ENCODE data around the gene ESR2. TPM values are rescaled to one million over a fixed set of nuclear protein-coding genes. Genes with fewer than 3 reads are reported as not detected.

ESR2 gene
- total RNA-seq, 1 experiment from 2014 or later = 0.15 TPM

GRCh38 chr14:64266239-64266638 lies 27.9 kb downstream of the ESR2 start:
- no peak overlapping the region for H4K8ac ChIP-seq (replicated peaks; ENCODE audit: insufficient read length, low read depth, low read length)
- no peaks in the 10 kb centered on the region for H4K20me1 ChIP-seq (ENCODE audit: control insufficient read depth, insufficient read depth, insufficient read length)
- H2BK12ac ChIP-seq (ENCODE audit: insufficient read length, low read depth, low read length) = no peak overlapping the region
- no peaks in the 10 kb centered on the region for H3K27me3 Mint-ChIP-seq (ENCODE audit: low read depth)
- no peak overlapping the region for H3K23ac ChIP-seq (ENCODE audit: insufficient read length, low read depth, low read length)
- no peaks in the 10 kb centered on the region for H3K27me3 ChIP-seq (ENCODE audit: insufficient read depth, low read length)
- no peak overlapping the region for H2BK120ac ChIP-seq (ENCODE audit: low read depth, low read length, poor library complexity, severe bottlenecking)
- H3K27ac ChIP-seq (ENCODE audit: insufficient read length, low read depth, low read length) = no peak overlapping the region
- H2BK5ac ChIP-seq (ENCODE audit: insufficient read length, low read length) = no peak overlapping the region
- H2BK15ac ChIP-seq (ENCODE audit: low read depth, low read length) = no peak overlapping the region
- WGBS (ENCODE audit: extremely low coverage, insufficient read length, low lambda C conversion rate) = no CpG with 5 or more reads among the region's 2 CpGs
- no peak overlapping the region for H3K4me2 ChIP-seq (ENCODE audit: insufficient read depth, insufficient read length, low read length)
- no peaks in the 10 kb centered on the region for H3K4me1 ChIP-seq (ENCODE audit: insufficient read depth, low read length)
- H2AFZ ChIP-seq (ENCODE audit: low read length) = no peak overlapping the region
- no peaks in the 10 kb centered on the region for H3K79me1 ChIP-seq (ENCODE audit: insufficient read depth, low read depth, low read length, poor library complexity, severe bottlenecking)
- DNase-seq = no peak
- no peak overlapping the region for H3K27ac Mint-ChIP-seq
- H3K4me3 Mint-ChIP-seq = no peak overlapping the region
- H3T11ph ChIP-seq (ENCODE audit: low read length) = no peak overlapping the region
- no peaks in the 10 kb centered on the region for H3K23me2 ChIP-seq (ENCODE audit: insufficient read length, low read depth, low read length, poor library complexity, severe bottlenecking)
- no peak overlapping the region for H3K14ac ChIP-seq (ENCODE audit: insufficient read depth, low read length)
- H3K56ac ChIP-seq (ENCODE audit: insufficient read length, low read depth, low read length) = no peak overlapping the region
- H4K91ac ChIP-seq (ENCODE audit: insufficient read length, low read depth, low read length) = no peak overlapping the region
- H3K9me3 Mint-ChIP-seq = no peaks in the 10 kb centered on the region
- TF ChIP-seq CTCF (conservative IDR thresholded peaks at IDR 0.05) = no peak
- H3K18ac ChIP-seq (ENCODE audit: insufficient read length, low read depth, low read length) = no peak overlapping the region
- no peak overlapping the region for H2BK20ac ChIP-seq (ENCODE audit: low read depth, low read length, poor library complexity, severe bottlenecking)
- H3K4ac ChIP-seq (ENCODE audit: low read depth, low read length) = no peak overlapping the region
- no peaks in the 10 kb centered on the region for H3K36me3 Mint-ChIP-seq (ENCODE audit: insufficient read depth in 1 of 3, low read depth in 3 of 3)
- no peak overlapping the region for H3K9ac ChIP-seq (ENCODE audit: extremely low read depth, insufficient read length, low read length)
- H2AK5ac ChIP-seq (ENCODE audit: insufficient read length, low read length) = no peak overlapping the region
- no peak overlapping the region for H4K5ac ChIP-seq (ENCODE audit: insufficient read length, low read depth, low read length)
- no peaks in the 10 kb centered on the region for H3K79me2 ChIP-seq (ENCODE audit: insufficient read depth, low read length)
- H3K4me1 Mint-ChIP-seq = no peaks in the 10 kb centered on the region
- no peaks in the 10 kb centered on the region for H3K9me3 ChIP-seq (ENCODE audit: control insufficient read depth, low read depth, low read length)
